ENCODE data around the gene HSDL2.
A peak's percentile ranks its signal among the peaks of the same experiment; 100 is the strongest.

Gene HSDL2

GRCh38 chr9:112380102-112380824 is at the start of gene HSDL2:
Gene HSDL2 (plus strand): TSS chr9:112380108. CDS start chr9:112380164, 56 bp downstream.
- TF ChIP-seq ZFP3 (CRISPR knock-in tag; IDR thresholded peaks at IDR 0.05) (no peak), CSRNP3 (CRISPR knock-in tag; IDR thresholded peaks at IDR 0.05) (no peak), ZFP30 (CRISPR knock-in tag; IDR thresholded peaks at IDR 0.05) (no peak), ZC3H10 (CRISPR knock-in tag; IDR thresholded peaks at IDR 0.05) (no peak), CSDC2 (CRISPR knock-in tag; IDR thresholded peaks at IDR 0.05) (no peak), GLIS3 (CRISPR knock-in tag; IDR thresholded peaks at IDR 0.05) (no peak), TCF4 (CRISPR knock-in tag; IDR thresholded peaks at IDR 0.05; ENCODE audit: borderline replicate concordance) (no peak), POU6F1 (CRISPR knock-in tag; IDR thresholded peaks at IDR 0.05; ENCODE audit: borderline replicate concordance, low read depth) (no peak), ZNF70 (CRISPR knock-in tag; IDR thresholded peaks at IDR 0.05) (no peak), SNAI2 (CRISPR knock-in tag; IDR thresholded peaks at IDR 0.05) (no peak), PPARA (CRISPR knock-in tag; IDR thresholded peaks at IDR 0.05; ENCODE audit: borderline replicate concordance) (no peak)

GRCh38 chr9:112331674-112331952 is 48.3 kb upstream of the HSDL2 start:
- no peak for ATAC-seq
- TF ChIP-seq PATZ1 (CRISPR knock-in tag; IDR thresholded peaks at IDR 0.05; ENCODE audit: borderline replicate concordance) (no peak), ZNF70 (CRISPR knock-in tag; IDR thresholded peaks at IDR 0.05) (no peak), ISL1 (CRISPR knock-in tag; IDR thresholded peaks at IDR 0.05) (no peak), TSHZ2 (CRISPR knock-in tag; IDR thresholded peaks at IDR 0.05) (no peak), ARNTL (CRISPR knock-in tag; IDR thresholded peaks at IDR 0.05; ENCODE audit: borderline replicate concordance, low read depth) (no peak), CSRNP3 (CRISPR knock-in tag; IDR thresholded peaks at IDR 0.05) (no peak), BACH2 (CRISPR knock-in tag; IDR thresholded peaks at IDR 0.05; ENCODE audit: borderline replicate concordance) (no peak)

More at GRCh38 chr9:112380102-112380824, at the start of gene HSDL2:
- peak; percentile 77 for ATAC-seq

- ATAC-seq: no peak
- TF ChIP-seq SNAI2 (CRISPR knock-in tag; IDR thresholded peaks at IDR 0.05) (no peak), ARNTL (CRISPR knock-in tag; IDR thresholded peaks at IDR 0.05; ENCODE audit: borderline replicate concordance, low read depth) (no peak), TCF4 (CRISPR knock-in tag; IDR thresholded peaks at IDR 0.05; ENCODE audit: borderline replicate concordance) (no peak), CREB5 (CRISPR knock-in tag; IDR thresholded peaks at IDR 0.05; ENCODE audit: low read depth) (no peak), RARB (CRISPR knock-in tag; IDR thresholded peaks at IDR 0.05) (no peak), PATZ1 (CRISPR knock-in tag; IDR thresholded peaks at IDR 0.05; ENCODE audit: borderline replicate concordance) (no peak), ZNF8 (CRISPR knock-in tag; IDR thresholded peaks at IDR 0.05) (no peak), ESRRG (CRISPR knock-in tag; IDR thresholded peaks at IDR 0.05) (no peak), ZC3H10 (CRISPR knock-in tag; IDR thresholded peaks at IDR 0.05) (no peak), BACH2 (CRISPR knock-in tag; IDR thresholded peaks at IDR 0.05; ENCODE audit: borderline replicate concordance) (no peak), ZFP30 (CRISPR knock-in tag; IDR thresholded peaks at IDR 0.05) (no peak), PPARA (CRISPR knock-in tag; IDR thresholded peaks at IDR 0.05; ENCODE audit: borderline replicate concordance) (no peak), ZFP3 (CRISPR knock-in tag; IDR thresholded peaks at IDR 0.05) (no peak), POU6F1 (CRISPR knock-in tag; IDR thresholded peaks at IDR 0.05; ENCODE audit: borderline replicate concordance, low read depth) (no peak), OSR1 (CRISPR knock-in tag; IDR thresholded peaks at IDR 0.05) (no peak), ISL1 (CRISPR knock-in tag; IDR thresholded peaks at IDR 0.05) (no peak)
Measured at GRCh38 chr9:112332214-112332613, 47.7 kb upstream of the HSDL2 start.

Data from SK-N-SH treated with all-trans-retinoic acid at 6 μM for 48 hours (cell line).